IPS-NIHi11 (cell line): ENCODE data around the gene C1QTNF9B.
"Not testable (repeated sequence)": the region's sequence is repeated elsewhere in the genome, so short reads cannot be mapped to it uniquely, and the experiment has no call there.

ENCODE experiments used
- DNase-seq: peaks from one replicate; pipeline ENCODE4 v3.0.0; 2012; ENCODE audit warnings: mixed read lengths, low spot score

C1QTNF9B gene

DNA sequence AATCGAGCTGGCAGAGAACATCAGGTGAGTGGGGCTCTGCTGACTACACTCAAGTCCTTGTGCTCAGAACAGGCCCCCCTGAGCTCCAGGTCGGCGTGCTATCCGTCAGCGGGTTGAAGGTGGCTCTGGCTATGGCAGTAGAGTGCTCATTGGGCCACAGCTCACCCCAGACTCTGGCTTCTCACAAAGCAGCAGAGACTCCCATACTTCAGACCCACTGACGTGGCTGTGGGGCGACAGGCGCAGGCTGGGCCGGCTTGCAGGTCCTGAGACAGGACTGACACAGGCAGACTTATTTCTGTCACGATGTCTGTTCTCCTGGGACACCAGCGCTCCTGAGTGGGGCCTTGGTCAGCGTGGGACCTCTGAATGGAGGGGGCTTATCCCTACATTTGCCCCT, 2.6 kb downstream of the C1QTNF9B start:
- not testable (repeated sequence) for DNase-seq

- not testable (repeated sequence) for DNase-seq
Measured at GRCh38 chr13:23893791-23894190, 3.5 kb downstream of the C1QTNF9B start.

- no peak for DNase-seq
Measured at GRCh38 chr13:23889615-23890607, 7.4 kb downstream of the C1QTNF9B start.

- DNase-seq: peak; percentile 98
Measured at GRCh38 chr13:23888658-23889614, 8.4 kb downstream of the C1QTNF9B start, which contains the start of gene MIPEP. Gene MIPEP (minus strand): TSS chr13:23889400. CDS start chr13:23889320, 80 bp downstream.

DNA sequence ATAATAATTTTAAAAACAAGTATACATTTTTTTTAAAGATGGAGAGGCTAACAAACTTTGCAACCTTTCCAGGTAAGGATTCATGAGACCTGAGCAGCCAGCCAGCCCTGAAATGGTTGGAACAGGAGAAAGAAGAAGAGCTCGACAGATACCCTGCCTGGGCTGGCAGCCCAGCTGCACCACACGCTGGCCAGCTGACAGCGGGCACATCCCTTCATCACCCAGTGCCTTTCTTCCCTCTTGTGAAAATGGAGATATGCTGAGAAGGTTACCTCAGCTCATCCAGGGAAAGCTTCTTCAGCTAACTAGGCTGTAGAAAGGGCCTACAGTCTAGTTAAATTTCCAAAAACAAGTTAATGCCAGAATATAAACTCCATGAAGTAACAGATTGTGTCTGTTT, 12.9 kb downstream of the C1QTNF9B start:
- not testable (repeated sequence) for DNase-seq

GRCh38 chr13:23883255-23883654, 14.0 kb downstream of the C1QTNF9B start:
- DNase-seq: no peak

DNA sequence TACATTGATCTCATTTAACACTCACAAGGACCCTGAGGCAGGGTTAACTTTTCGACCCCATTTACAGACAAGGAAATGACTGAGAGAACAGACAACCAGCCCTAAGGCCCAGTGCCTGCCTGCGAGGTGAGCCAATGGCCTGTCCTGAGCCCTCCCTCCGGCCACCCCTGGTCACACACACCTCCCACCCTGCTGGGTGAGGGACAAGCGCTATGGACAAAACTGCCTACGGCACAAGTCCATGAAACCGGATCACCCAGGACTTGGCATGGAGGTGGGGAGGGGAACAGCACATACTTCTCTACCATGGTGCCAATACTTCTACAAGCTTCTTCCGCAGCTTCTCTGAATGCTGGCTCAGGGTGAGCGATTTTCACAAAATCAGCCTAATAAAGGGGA, 15.9 kb downstream of the C1QTNF9B start:
- DNase-seq: not testable (repeated sequence)

- DNase-seq: not testable (repeated sequence)
Measured at GRCh38 chr13:23880493-23881401, 16.6 kb downstream of the C1QTNF9B start.

- DNase-seq: no peak
Measured at GRCh38 chr13:23877286-23877685, 20.0 kb downstream of the C1QTNF9B start.

GRCh38 chr13:23876265-23876664, 21.0 kb downstream of the C1QTNF9B start:
- DNase-seq: peak; percentile 16

- DNase-seq: peak; percentile 28
Measured at GRCh38 chr13:23871616-23872220, 25.6 kb downstream of the C1QTNF9B start.

GRCh38 chr13:23870356-23871140, 26.8 kb downstream of the C1QTNF9B start:
- DNase-seq: no peak

DNA sequence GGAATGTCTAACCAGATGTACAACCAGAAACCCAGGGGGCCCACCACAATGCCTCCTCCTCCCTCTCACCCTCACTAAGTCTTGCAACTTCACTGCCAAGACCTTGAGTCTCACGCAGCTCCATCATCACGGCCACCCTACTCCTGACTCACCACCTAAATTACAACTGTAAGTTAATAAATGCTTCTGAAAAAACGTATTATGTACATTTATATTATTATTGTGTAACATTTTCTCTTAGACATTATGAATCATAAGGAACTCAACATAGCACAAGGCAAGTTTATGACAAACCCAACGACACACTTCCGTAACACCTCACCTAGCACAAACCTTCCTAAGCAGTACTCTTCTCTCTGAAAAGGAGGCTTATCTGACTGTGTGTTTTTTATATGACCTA, 28.8 kb downstream of the C1QTNF9B start:
- no peak for DNase-seq

- DNase-seq: no peak
Measured at GRCh38 chr13:23867027-23867491, 30.2 kb downstream of the C1QTNF9B start.

- DNase-seq: no peak
Measured at GRCh38 chr13:23866420-23867026, 30.8 kb downstream of the C1QTNF9B start.

DNA sequence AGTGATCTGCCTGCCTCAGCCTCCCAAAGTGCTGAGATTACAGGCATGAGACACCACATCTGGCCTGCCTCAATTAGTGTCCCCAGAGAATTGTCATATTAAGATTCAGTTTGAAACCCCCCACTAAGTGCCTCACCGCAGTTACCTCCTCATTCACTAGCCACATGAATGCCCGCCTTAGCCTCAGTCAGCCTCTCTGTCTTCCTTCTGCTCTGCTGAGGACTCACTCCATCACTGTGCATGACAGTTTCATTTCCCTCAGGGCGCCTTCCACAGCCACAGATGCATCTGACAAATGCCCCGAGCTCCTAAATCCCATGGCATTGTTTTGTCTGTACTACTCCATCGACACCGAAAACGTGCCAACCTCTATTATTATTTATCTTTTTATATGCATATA, 31.4 kb downstream of the C1QTNF9B start:
- DNase-seq: no peak

- DNase-seq: no peak
Measured at GRCh38 chr13:23865026-23865425, 32.3 kb downstream of the C1QTNF9B start.

GRCh38 chr13:23861310-23861709, 36.0 kb downstream of the C1QTNF9B start:
- DNase-seq: no peak

- DNase-seq: no peak
Measured at GRCh38 chr13:23859904-23860303, 37.4 kb downstream of the C1QTNF9B start.
